ENCODE results near the gene CEP20.
"Not testable (repeated sequence)": the region's sequence is repeated elsewhere in the genome, so short reads cannot be mapped to it uniquely, and the experiment has no call there.

Gene CEP20

DNA sequence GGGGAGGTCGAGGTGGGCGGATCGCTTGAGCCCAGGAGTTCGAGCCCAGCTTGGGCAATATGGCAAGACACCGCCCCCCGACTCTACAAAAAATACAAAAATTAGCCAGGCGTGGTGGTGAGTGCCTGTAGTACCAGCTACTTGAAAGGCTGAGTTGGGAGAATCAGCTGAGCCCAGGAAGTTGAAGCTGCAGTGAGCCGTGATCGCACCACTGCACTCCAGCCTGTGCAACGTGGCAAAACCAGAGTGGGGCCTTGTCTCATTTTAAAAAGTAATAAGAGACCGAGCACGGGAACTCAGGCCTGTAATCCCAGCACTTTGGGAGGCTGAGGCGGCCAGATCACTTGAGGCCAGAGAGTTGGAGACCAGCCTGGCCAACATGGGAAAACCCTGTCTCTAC is 36.6 kb upstream of the CEP20 start:
- TF ChIP-seq, protein P1, sequence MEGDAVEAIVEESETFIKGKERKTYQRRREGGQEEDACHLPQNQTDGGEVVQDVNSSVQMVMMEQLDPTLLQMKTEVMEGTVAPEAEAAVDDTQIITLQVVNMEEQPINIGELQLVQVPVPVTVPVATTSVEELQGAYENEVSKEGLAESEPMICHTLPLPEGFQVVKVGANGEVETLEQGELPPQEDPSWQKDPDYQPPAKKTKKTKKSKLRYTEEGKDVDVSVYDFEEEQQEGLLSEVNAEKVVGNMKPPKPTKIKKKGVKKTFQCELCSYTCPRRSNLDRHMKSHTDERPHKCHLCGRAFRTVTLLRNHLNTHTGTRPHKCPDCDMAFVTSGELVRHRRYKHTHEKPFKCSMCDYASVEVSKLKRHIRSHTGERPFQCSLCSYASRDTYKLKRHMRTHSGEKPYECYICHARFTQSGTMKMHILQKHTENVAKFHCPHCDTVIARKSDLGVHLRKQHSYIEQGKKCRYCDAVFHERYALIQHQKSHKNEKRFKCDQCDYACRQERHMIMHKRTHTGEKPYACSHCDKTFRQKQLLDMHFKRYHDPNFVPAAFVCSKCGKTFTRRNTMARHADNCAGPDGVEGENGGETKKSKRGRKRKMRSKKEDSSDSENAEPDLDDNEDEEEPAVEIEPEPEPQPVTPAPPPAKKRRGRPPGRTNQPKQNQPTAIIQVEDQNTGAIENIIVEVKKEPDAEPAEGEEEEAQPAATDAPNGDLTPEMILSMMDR (conservative IDR thresholded peaks at IDR 0.05) = no peak
- H3K27ac ChIP-seq = no peak overlapping the region

DNA sequence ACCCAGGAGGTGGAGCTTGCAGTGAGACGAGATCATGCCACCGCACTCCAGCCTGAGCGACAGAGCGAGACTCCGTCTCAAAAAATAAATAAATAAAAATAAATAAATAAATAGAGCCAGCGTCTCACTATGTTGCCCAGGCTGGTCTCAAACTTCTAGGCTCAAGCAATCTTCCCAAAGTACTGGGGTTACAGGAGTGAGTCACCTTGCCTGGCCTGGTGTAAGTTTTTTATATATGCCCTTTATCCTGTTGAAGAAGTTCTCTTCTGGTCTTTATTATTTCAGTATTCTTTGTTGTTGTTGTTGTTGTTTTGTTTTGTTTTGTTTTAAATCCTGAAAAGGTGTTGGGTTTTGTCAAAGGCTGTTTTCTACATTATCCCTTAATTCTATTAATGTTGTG is 30.9 kb upstream of the CEP20 start:
- TF ChIP-seq, protein P1 (conservative IDR thresholded peaks at IDR 0.05) = no peak
- no peak overlapping the region for H3K27ac ChIP-seq

DNA sequence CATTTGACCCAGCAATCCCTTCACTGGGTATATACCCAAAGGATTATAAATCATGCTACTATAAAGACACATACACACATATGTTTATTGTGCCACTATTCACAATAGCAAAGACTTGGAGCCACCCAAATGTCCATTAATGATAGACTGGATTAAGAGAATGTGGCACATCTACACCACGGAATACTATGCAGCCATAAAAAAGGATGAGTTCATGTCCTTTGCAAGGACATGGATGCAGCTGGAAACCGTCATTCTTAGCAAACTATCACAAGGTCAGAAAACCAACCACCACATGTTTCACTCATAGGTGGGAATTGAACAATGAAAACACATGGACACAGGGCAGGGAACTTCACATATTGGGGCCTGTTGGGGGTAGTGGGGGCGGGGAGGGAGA is 29.9 kb upstream of the CEP20 start:
- H3K27ac ChIP-seq = not testable (repeated sequence)

DNA sequence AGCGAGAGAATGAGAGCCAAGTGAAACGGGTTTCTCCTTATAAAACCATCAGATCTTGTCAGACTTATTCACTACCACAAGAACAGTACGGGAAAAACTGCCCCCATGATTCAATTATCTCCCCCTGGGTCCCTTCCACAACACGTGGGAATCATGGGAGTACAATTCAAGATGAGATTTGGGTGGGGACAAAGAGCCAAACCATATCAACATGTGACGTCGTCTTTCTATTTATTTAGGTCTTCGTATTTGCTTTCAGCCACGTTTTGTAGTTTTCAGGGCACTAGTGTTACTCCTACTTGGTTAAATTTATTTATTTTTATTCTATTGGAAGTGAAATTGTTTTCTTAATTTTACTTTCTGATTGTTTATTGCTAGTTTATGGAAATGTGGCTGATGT is 27.9 kb upstream of the CEP20 start:
- TF ChIP-seq, protein P1 (conservative IDR thresholded peaks at IDR 0.05) = no peak
- no peak overlapping the region for H3K27ac ChIP-seq

DNA sequence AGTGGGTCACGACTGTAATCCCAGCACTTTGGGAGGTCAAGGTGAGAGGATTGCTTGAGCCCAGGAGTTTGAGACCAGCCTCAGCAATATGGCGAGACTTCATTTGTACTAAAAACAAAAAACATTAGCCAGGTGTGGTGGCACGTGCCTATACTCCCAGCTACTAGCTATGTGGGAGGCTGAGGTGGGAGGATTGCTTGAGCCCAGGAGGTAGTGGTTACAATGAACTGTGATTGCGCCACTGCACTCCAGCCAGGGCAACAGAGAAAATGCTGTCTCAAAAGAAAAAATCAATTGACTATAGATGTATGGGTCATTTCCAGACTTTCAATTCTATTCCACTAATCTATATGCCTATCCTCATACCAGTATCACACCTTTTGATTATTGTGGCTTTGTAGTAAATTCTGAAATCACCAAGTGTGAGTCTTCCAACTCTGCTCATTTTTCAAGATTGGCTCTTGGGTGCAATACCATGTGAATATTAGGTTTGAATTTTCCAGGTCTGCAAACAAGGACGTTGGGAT is 27.2 kb upstream of the CEP20 start:
- TF ChIP-seq, protein P1 (conservative IDR thresholded peaks at IDR 0.05) = no peak
- no peak overlapping the region for H3K27ac ChIP-seq

DNA sequence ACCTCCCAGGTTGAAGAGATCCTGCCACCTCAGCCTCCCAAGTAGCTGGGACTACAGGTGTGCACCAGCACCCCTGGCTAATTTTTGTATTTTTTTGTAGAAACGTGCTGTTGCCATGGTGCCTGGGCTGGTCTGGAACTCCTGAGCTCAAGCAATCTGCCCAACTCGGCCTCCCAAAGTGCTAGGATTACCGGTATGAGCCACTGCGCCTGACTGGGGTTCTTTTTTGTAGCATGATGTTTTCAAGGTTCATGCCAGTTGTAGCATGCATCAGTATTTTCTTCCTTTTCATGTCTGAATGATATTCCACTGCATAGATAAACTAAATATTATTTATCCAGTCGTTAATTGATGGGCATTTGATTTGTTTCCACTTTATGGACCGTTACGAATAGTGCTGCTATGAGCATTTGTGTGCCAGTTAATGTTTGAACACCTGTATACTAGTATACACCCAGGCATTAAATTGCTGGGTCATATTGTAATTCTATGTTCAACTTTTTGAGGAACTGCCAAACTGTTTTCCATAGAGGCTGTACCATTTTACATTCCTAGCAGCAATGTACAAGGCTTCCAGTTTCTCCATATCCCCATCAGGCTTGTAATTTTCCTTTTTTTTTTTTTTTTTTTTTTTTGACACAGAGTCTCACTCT is 24.8 kb upstream of the CEP20 start:
- TF ChIP-seq, protein P1 (conservative IDR thresholded peaks at IDR 0.05) = no peak
- H3K27ac ChIP-seq = no peak overlapping the region

DNA sequence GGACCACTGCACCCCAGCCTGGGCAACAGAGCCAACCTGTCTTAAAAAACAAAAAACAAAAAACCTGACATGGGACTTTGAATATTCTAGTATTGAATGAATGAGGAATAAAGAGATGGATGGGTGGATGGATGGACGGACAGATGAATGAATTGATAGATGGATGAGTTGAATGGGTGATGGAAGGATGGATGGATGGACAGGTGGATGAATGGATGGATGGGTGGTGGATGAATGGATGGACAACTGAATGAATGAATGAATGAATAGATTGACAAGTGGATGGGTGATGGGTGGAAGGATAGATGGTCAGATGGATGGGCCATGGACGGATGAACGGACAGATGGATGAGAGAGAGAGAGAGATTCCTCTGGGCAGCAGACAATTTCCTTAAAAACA is 22.8 kb upstream of the CEP20 start:
- H3K27ac ChIP-seq = no peak overlapping the region
- TF ChIP-seq, protein P1 (conservative IDR thresholded peaks at IDR 0.05) = no peak

DNA sequence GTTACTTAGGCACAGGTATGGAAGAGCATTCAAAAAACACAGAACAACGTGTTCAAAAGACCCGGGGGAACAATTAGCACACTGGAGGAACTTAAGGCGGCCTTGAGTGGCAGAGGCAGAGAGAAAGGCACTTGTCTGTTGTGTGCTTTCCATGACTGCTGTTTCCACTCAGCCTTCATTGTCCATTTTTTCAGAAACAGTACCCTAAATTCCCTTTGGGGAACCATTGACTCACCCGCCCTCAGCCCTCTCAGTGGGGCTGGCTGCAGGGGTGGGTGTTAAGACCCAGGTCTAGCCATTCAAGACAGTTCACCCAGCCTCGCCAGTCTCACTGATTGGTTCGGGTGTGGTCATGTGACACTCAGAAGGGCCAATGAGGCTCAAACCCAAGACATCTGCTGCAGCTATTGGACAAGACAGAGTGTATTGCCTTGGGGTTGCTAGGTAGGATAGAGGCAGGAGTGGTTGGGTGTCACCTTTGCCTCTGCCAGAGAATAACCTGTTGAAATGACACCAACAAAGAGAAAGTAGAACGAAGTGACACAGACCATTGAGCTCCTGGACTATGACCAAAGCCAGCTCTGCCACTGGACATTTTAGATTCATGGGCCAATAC is 19.6 kb upstream of the CEP20 start:
- no peak overlapping the region for H3K27ac ChIP-seq
- TF ChIP-seq, protein P1 (conservative IDR thresholded peaks at IDR 0.05) = no peak

All from VCaP (cell line).